ENCODE measurements around the gene IQGAP3. TPM values are rescaled to one million over a fixed set of nuclear protein-coding genes. Genes with fewer than 3 reads are reported as not detected.

Gene IQGAP3
- total and polyA plus RNA-seq, 7 donors, result 0.01 to 0.24 (median 0.08) TPM

- intact Hi-C loops (cut with DNase I), result loop anchor here in 1 of 2 donors (10.0 kb wide), 1 partner anchor 178 kb away; the partner anchor contains the start of gene RHBG
These were observed 29.3 kb downstream of the IQGAP3 start for GRCh38 chr1:156543066-156543465.

GRCh38 chr1:156540955-156541354, 31.4 kb downstream of the IQGAP3 start:
- TF ChIP-seq CTCF (IDR thresholded peaks at IDR 0.05), result no peak
- WGBS, 3 donors, result 79 to 92% (median 87%) methylated on average over 2 of the region's 2 CpGs
- Histone ChIP-seq H3K4me3 (no peak overlapping the region), H3K4me1 (no peaks in the 10 kb centered on the region), H3K27me3 (ENCODE audit: insufficient read depth in 3 of 3, low read length in 2 of 3) (no peaks in the 10 kb centered on the region), H3K36me3 (ENCODE audit: insufficient read depth in 1 of 2, low read depth in 1 of 2) (no peaks in the 10 kb centered on the region), H3K27ac (no peak overlapping the region), H3K9me3 (no peaks in the 10 kb centered on the region)
- intact Hi-C loops (cut with DNase I), result loop anchor here in 1 of 2 donors (10.0 kb wide), 1 partner anchor 176 kb away; the partner anchor contains the start of gene RHBG
- ATAC-seq (peak in 3 of 4 donors; percentile 30 to 72 (median 33)), DNase-seq (no peak)

More at GRCh38 chr1:156543066-156543465, 29.3 kb downstream of the IQGAP3 start:
- ATAC-seq (no peak), DNase-seq (no peak)
- TF ChIP-seq CTCF (IDR thresholded peaks at IDR 0.05), result no peak
- Histone ChIP-seq H3K27me3 (ENCODE audit: insufficient read depth in 3 of 3, low read length in 2 of 3) (no peaks in the 10 kb centered on the region), H3K27ac (no peak overlapping the region), H3K4me3 (no peak overlapping the region), H3K4me1 (no peaks in the 10 kb centered on the region), H3K36me3 (ENCODE audit: insufficient read depth in 1 of 2, low read depth in 1 of 2) (no peaks in the 10 kb centered on the region), H3K9me3 (no peaks in the 10 kb centered on the region)
- 85 to 100% (median 94%) methylated on average over 1 of the region's 1 CpG for WGBS, 3 donors

- Histone ChIP-seq H3K27ac (no peak overlapping the region), H3K9me3 (no peaks in the 10 kb centered on the region), H3K4me3 (no peak overlapping the region), H3K27me3 (ENCODE audit: insufficient read depth in 3 of 3, low read length in 2 of 3) (no peaks in the 10 kb centered on the region), H3K4me1 (no peaks in the 10 kb centered on the region), H3K36me3 (ENCODE audit: insufficient read depth in 1 of 2, low read depth in 1 of 2) (no peaks in the 10 kb centered on the region)
- no peak for DNase-seq
- no peak for TF ChIP-seq CTCF (IDR thresholded peaks at IDR 0.05)
- intact Hi-C loops (cut with DNase I), result loop anchor here in 1 of 2 donors (10.0 kb wide), 1 partner anchor 175 kb away; the partner anchor contains the start of gene RHBG
- WGBS, 3 donors, result 92 to 93% (median 92%) methylated on average over 4 of the region's 4 CpGs
- no peak for ATAC-seq
These were observed 32.5 kb downstream of the IQGAP3 start for GRCh38 chr1:156539818-156540355.

- WGBS, 3 donors, result 87 to 91% (median 89%) methylated on average over 10 of the region's 10 CpGs
- no peaks in the 10 kb centered on the region for H3K4me1 ChIP-seq
- no peaks in the 10 kb centered on the region for H3K27me3 ChIP-seq (ENCODE audit: insufficient read depth in 3 of 3, low read length in 2 of 3)
- DNase-seq (no peak), ATAC-seq (no peak)
- TF ChIP-seq CTCF (IDR thresholded peaks at IDR 0.05), result no peak
- H3K9me3 ChIP-seq, result no peaks in the 10 kb centered on the region
- no peak overlapping the region for H3K27ac ChIP-seq
- H3K36me3 ChIP-seq (ENCODE audit: insufficient read depth in 1 of 2, low read depth in 1 of 2), result no peaks in the 10 kb centered on the region
- no peak overlapping the region for H3K4me3 ChIP-seq
- intact Hi-C loops (cut with DNase I), result no loop called here
These were observed 33.5 kb downstream of the IQGAP3 start for GRCh38 chr1:156538711-156539440.

Measured in psoas muscle (tissue), 8 donors.